Measurements from ENCODE around the gene PLLP. TPM values are rescaled to one million over a fixed set of nuclear protein-coding genes. Genes with fewer than 3 reads are reported as not detected.

PLLP gene
- total RNA-seq, 1 donor from 2014 or later, result 1.2 TPM

DNA sequence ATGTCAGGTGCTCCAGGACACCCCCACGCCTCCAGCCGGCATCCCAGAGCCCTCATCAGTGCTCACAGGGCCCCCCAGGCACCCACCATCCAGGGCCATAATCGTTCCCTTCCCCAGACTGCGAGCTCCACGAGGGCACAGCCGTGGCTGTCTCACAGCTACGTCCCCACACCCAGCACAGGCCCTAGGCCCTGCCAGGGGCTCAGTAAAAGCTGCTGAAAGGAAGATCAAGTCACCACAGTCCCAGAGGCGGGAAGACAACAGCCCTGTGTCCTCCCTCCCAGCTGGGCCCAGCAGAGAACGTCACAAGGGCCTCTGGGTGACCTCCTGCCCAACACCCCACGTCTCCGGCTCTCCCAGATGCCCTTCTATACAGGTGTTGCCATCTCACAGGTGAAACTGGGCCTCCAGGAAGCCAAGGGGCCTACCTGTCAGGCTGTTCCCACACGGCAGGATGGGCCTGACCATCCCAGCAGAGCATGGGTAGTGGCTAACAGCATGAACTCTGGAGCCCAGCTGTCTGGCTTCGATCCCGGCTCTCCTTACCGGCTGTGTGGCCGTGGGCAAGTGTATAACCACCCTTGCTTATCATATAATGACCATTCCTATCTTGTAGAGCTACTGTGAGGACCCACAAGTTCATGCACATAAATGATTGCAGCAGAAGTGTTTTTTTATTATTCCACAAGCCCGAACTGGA is 21.5 kb downstream of the PLLP start:
- no peak for DNase-seq (ENCODE audit: low spot score)
- intact Hi-C loops (cut with DNase I), result no loop called here

DNA sequence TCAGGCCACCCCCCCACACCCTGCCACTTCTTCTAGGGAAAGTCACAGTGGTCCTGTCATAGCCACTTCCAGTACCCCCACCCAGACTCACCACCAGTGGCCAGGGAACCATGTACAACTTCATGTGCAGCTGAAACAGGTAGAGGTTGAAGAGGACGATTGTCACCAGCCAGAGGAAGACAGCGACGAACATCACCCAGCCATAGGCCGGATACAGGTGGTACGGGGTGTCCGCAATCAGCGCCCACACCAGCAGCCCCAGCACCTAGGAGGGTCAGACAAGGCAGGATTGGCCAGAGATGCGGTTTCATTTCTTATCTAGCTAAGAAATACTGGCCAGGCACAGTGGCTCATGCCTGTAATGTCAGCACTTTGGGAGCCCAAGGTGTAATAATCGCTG is 22.7 kb downstream of the PLLP start:
- intact Hi-C loops (cut with DNase I), result no loop called here
- DNase-seq (ENCODE audit: low spot score), result no peak

DNA sequence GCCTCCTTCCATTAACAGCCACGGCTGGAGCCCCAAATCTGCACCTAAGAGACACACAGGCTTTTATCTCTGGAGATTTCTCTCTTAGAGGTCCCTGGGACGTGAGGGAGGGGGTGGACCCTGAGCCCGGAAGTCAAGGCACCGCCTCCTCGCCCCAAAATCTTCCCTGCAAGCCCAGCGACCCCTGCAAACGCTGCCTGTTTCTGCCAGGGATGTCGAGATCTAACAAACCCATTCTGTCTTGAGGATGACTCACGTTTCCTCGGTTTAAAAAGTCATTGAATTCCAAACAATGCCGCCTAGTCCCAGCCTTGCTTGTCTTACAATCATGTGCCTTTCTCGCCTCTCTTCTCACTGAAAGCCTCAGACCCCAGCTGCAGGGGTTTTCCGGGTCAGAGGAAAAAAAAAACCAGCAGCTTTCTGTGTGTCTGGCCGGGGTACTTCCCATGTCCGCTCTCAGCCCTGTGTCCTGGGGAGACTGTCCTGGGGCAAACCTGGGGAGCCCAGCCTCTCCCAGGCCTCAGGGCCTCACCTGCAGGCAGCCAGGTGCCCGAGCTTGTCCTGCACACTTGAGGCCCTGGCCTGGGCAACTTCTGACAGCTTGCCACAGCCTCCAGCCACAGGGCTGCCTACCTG is 24.1 kb downstream of the PLLP start:
- no peak for DNase-seq (ENCODE audit: low spot score)

DNA sequence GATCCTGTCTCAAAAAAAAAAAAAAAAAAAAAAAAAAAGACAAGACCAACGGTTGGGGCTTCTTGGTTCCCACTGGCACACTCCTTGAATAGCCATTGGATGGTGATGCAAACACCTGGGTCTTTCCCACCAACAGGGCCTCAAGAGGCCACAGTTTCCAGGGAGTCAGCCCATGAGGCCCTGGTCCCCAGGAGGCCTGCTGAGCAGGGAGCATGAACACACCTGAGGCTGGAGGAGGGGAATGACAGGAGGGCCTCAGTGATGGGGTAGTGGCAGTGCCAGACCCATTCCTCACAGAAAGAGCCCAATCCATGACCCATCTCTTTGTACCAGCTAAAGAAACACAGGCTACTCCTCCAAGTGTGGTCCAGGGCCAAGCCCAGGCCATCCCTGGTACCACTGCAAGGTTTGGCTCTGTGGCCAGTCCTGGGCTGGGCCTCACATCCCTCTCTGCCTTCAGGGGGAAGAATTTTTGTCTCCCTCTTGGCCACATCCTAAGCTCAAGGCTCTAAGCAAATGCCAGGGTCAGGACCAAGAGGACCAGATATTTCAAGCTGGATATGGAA is 25.5 kb downstream of the PLLP start:
- intact Hi-C loops (cut with DNase I), result no loop called here
- DNase-seq (ENCODE audit: low spot score), result no peak

More for the DNA sequence above, 24.1 kb downstream of the PLLP start:
- intact Hi-C loops (cut with DNase I), result no loop called here

DNA sequence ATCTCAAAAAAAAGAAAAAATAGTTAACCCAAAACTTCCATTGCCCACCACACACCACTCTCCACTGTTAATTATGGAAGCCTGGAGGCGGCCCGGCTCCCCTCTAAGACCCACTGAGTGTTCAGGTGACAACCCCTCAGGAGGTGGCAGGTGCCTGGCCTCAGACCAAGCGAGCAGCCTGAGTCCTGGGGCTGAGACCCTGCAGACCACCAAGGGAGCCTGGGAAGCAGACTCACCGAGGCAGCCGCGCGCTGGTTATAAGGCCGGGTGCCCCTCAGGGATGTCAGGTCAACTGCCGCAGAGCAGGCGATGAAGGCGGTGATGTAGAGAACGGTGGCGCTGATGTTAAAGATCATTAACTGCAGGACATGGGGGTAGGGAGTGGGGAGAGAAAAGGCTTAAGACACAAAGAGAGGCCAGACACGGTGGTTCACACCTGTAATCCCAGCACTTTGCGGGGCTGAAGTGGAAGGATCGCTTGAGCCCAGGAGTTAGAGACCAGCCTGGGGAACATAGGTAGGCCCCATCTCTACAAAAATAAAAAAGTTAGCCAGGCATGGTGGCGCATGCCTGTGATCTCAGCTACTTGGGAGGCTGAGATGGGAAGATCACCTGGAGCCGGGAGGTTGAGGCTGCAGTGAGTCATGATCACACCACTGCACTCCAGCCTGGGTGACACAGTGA is 26.1 kb downstream of the PLLP start:
- intact Hi-C loops (cut with DNase I), result no loop called here
- DNase-seq (ENCODE audit: low spot score), result no peak

DNA sequence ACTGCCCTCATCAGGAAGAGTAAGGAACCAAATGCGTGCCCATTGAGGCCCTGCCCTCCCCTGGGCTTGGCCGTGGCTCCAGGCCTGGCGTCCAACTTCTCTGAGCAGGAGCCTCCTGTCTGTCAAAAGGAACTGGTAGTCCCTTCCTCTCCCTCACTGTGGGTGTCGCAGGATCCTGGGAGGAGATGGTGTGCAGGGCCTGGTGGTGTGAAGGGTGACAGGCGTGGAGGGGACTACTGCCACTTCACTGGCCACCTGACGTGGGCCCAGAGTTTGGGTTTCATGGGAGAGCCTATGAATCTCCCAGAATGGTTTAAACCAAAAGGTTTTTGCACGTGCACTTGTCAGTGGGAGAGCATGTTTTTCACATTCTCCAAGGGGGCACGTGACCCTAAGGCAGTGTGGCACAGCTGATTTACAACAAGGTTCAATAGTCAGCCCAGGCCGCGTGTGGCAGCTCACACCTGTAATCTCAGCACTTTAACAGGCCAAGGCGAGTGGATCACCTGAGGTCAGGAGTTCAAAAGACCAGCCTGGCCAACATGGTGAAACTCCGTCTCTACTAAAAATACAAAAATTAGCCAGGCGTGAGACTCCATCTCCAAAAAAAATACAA is 26.9 kb downstream of the PLLP start:
- no peak for DNase-seq (ENCODE audit: low spot score)
- intact Hi-C loops (cut with DNase I), result no loop called here

DNA sequence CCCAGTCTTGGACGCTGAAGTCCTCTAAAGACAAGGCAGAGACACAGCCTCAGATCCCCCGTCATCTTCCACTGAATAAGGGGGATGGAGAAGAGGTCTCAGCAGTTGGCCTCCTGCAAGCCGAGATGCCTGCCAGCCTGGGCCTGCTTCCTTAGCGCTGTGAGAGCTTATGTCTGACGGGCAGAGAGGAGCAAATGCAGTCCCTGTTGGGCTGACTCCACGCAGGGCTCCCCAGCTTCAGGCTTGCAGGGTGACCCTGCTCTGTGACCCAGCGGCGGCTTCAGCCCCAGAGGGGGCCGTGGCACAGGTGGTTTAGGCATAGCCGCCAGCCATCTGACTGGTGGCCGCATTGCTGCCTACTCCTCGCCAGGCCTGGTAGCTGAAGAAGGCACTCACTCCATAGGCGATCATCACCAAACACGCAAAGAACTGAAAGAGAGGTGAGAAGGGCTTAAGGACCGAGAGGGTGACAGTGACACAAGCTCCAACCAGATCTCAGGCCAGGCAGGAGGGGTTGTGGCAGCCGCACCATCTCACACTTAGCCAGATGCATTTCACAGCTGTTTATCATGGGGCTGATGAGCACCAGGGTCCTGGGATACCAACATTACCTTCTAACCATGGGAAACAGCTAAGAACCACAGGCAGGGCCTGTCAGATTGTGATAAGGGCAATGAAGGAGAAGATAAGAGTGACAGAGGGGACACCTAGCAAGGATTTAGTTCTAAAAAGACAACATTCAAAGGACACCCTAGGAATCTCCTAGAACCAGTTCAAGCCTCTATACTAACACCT is 27.7 kb downstream of the PLLP start:
- intact Hi-C loops (cut with DNase I), result no loop called here
- no peak for DNase-seq (ENCODE audit: low spot score)

DNA sequence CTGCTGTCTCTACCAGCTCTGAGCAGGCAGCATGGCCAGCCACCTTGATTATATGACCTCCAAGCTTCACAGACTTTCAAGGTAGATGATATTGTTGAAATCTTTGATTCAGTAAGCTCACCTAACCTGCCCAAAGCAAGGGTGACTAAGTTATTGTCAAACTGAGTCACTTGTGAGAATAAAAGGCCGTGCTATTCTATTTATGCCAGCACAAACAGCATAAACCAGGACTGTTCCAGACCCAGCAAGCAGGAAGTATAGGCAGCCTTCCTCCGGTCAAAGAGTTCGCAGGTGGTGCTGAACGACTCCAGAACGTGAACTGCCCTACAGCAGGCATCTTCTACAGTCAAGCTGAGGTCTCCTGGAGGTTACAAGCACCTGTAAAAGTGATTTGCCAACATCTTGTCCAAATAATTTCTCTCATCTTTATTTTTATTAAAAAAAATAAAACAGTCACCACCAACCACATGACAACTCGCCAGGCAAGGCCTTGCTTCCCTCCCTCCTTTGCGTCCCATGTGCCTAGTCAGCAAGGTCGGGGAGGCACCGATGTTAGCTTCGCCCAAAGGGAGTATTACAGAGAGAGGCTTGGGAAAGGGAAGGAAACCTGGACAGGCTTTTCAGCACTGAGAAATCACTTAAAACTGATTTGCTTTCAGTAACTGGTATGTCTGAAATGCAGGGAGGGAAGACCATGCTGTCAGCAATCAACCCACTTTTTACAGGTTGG is 28.6 kb downstream of the PLLP start:
- intact Hi-C loops (cut with DNase I), result no loop called here
- DNase-seq (ENCODE audit: low spot score), result no peak

DNA sequence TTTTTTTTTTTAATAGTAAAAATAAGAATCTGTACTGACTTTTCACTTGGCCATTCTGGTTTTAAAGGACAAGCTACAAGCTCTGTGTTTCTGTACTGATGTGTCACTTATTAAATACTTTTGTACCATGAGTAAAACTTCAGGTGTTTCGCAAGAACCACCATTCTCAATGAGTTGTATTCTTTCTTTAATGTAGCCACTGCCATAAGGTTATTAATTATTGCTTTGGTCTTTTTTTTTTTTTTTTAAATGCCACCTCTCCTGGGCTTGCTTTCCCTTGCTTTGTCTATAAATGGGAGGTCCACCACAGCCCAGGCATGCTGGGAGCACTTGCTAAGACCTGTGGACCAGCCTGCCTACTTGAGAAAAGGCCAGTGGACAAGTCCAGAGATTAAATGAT is 31.0 kb downstream of the PLLP start:
- intact Hi-C loops (cut with DNase I), result no loop called here

DNA sequence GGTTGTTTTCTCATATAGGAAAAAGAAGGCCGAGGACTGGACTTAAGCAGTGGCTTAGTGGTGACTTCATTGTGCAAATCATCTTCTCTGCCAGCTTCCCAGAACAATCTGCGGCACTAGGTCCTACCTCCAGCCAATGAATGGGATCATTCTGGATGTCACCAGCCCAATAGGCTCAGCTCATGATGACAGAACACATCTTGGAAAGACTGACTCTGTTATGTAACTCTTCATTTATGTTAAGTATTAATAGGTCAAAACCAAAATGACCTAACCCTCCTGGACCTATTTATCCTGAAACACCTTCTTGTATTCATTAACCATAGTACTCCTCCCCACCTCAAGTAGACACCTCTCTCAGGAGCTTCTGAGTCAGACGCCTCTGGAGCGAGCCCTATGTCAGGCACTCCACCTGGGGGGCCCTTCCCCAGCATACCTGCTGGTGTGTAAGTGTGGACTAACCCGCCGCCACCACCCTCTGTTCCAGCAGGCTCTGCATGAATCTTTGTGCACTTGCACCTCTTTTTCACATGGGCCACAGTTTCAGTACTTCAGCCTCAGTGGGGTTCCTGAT is 32.2 kb downstream of the PLLP start:
- intact Hi-C loops (cut with DNase I), result no loop called here

More for the DNA sequence above, 31.0 kb downstream of the PLLP start:
- DNase-seq (ENCODE audit: low spot score), result no peak

DNA sequence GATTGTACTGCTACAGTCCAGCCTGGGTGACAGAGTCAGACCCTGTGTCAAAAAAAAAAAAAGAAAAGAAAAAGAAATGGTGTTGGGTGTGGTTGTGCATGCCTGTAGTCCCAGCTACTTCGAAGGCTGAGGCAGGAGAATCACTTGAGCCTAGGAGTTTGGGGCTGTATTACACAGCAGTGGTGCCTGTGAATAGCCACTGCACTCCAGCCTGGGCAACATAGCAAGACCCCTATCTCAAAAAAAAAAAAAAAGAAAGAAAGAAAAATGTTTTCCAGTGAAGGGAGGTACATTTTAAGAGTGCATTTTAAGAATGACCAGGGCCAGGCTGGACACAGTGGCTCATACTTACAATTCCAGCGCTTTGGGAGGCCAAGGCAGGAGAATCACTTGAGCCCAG is 33.1 kb downstream of the PLLP start:
- intact Hi-C loops (cut with DNase I), result no loop called here
- DNase-seq (ENCODE audit: low spot score), result no peak

More for the DNA sequence above, 32.2 kb downstream of the PLLP start:
- DNase-seq (ENCODE audit: low spot score), result no peak

DNA sequence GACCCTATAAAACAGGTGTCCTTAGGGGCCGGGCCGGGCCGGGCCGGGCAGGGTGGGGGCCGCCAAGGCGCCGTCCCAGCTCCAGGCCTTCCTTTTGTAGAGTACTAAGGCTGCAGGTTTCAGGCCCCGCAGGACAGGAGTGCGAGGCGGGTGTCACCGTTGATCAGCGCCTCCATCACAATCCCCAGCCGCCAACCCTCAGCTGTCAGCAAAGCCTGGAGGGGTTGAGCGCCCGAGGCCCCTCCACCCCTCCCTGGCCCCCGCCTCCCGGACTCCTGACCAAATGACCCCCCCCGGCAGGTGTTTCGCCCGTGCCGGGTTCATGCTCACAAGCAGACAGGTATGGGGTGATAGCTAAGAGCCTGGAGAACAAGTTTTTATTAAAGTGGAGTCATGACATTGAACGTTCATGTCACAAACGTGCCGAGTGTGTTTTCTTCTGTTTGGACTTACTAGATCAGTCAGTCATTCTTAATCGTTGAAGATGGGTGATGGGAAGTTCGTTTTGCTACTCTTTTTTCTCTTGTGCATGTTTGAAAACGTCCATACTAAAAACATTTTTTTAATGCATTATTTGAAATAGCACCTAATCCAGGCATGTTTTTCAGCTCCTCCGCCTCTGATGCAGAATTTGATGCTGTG is 38.9 kb downstream of the PLLP start:
- no peak for DNase-seq (ENCODE audit: low spot score)
- intact Hi-C loops (cut with DNase I), result loop anchor here (2.0 to 5.0 kb wide), 2 partner anchors 53 to 58 kb away; partner anchors contain the start of genes PSME3IP1 and RSPRY1

DNA sequence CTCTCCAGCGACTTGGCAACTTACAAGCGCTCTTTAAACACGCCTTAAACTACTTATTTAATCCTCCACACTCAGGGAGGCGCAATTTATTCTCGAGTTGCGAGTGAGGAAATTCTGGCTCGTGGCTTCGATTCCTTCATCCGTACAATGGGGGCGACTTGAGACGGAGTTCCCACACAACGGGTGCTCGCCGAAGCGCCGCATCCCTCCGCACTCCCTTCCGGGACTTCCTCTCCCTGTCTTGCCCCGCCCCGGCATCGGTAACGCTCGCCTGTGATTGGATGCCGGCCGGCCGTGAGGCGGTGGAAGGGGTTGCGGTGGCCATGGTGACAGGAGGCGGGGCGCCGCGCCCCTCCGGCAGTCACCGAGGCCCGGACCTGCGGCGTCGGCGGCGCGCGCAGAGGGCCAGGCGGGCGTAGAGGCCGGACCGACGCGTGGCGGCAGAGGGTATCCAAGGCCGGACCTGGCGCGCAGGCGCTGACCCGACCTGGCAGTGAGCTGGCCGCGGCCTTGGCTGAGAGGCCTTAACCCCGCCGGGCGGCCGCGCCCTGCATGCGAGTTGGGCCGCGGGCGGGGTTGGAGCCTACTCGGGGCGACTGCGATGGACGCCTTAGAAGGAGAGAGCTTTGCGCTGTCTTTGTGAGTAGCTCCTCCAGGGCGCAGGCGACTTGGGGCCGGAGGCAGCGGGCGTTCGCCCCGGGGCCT is 39.6 kb downstream of the PLLP start, which contains the start of gene ARL2BP:
ARL2BP (plus strand) TSS at position 493 of the 705 bp plus-strand sequence; CDS start at position 602, 109 bp downstream.
- peak; percentile 99 for DNase-seq (ENCODE audit: low spot score)
- intact Hi-C loops (cut with DNase I), result loop anchor here (2.0 to 5.0 kb wide), 2 partner anchors 54 to 58 kb away; partner anchors contain the start of genes PSME3IP1 and RSPRY1

DNA sequence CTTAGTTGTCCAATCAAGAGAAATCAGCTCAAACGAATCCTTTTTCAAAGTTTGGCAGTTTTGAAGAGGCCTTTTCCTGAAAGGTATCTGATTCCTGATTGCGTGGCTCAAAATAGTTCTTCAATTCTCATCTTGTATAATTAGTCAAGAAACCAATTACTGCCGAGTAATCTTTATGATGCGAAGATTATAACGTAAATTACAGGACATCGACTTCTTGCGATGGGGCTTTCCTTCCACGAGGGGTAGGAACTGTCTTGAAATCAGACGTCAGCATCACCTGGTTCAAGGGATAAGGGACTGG is 40.1 kb downstream of the PLLP start:
- intact Hi-C loops (cut with DNase I), result loop anchor here (2.0 kb wide), 1 partner anchor 54 kb away; no protein-coding TSS in a partner anchor
- DNase-seq (ENCODE audit: low spot score), result no peak

DNA sequence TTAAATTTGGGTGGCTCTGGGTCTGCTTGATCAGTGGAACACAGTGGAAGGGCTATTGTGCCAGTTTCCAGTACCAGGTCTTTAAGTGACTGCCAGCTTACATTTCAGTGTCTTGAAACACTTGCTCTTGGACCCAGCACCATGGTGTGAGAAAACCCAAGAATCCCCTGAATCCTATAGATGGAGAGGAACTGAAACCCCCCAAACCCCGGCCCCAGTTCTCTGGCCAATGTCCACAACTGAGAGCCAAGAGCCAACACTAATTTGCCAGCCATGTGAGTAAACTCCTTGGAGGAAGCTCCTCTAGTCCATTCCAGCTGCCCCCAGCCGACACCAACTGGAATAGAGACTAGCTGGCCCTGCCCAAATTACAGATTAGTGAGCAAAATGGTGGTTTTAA is 41.8 kb downstream of the PLLP start:
- DNase-seq (ENCODE audit: low spot score), result no peak
- intact Hi-C loops (cut with DNase I), result no loop called here

DNA sequence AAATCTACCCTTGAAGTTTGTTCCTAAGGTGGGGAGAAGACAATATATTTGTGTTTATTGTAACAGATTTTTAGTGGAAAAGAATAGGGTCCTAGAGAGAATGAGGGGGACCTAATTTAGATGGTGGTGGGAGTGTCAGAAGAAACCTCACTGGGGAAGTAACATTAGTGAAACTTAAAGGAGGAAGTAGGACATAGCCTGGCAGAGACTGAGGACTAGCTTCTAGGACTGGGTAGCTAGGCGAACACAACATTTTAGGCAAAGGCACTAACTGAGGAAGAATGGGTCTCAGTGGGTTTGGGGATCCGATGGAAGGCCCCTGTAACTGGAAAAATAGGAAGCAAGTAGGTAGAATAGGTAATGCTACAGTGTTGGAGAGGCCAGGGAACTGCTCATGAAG is 43.6 kb downstream of the PLLP start:
- intact Hi-C loops (cut with DNase I), result no loop called here
- DNase-seq (ENCODE audit: low spot score), result no peak

DNA sequence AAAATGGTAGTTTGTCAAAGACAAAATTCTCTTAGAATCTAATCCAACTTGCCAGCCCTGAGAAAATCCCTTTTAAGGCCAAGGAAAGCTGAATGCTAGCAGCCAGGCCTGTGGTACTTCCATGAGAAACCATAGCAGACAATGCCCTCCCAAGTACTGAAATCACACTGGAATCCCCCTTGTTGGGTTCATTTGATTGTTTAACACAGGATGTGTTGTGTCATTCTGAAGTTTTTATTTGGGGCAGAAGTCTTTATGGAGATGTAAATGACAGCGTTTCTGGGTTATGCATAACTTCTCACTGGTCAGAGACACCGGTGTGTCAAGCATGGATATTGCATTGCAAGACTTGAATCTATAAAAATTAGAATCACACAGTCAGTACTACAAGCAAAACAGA is 45.4 kb downstream of the PLLP start:
- no peak for DNase-seq (ENCODE audit: low spot score)
- intact Hi-C loops (cut with DNase I), result no loop called here

Measured in cardiac septum (tissue), 1 donor.